GM19238 (cell line): ENCODE results near the gene CAPN5.
A peak's percentile ranks its signal among the peaks of the same experiment; 100 is the strongest.
"Not testable (repeated sequence)": the region's sequence is repeated elsewhere in the genome, so short reads cannot be mapped to it uniquely, and the experiment has no call there.

Source experiments
- DNase-seq: peaks from one replicate; pipeline ENCODE4 v3.0.0; 2011; ENCODE audit warnings: low spot score; ENCODE audit not compliant: insufficient read length

CAPN5 gene

GRCh38 chr11:77042111-77042726 is 24.6 kb upstream of the CAPN5 start:
- DNase-seq, result no peak

- DNase-seq, result no peak
Observed at GRCh38 chr11:77044356-77044755, 22.4 kb upstream of the CAPN5 start.

GRCh38 chr11:77044886-77045285 is 21.9 kb upstream of the CAPN5 start:
- DNase-seq, result no peak

- DNase-seq, result peak; percentile 74
Observed at GRCh38 chr11:77046060-77046501, 20.7 kb upstream of the CAPN5 start.

- peak; percentile 70 for DNase-seq
Observed at GRCh38 chr11:77047007-77047927, 19.5 kb upstream of the CAPN5 start.

- not testable (repeated sequence) for DNase-seq
Observed at GRCh38 chr11:77047928-77048446, 18.8 kb upstream of the CAPN5 start.

- no peak for DNase-seq
Observed at GRCh38 chr11:77049026-77049425, 17.7 kb upstream of the CAPN5 start.

GRCh38 chr11:77051511-77051910 is 15.3 kb upstream of the CAPN5 start:
- DNase-seq, result no peak

- DNase-seq, result no peak
Observed at GRCh38 chr11:77052518-77052917, 14.3 kb upstream of the CAPN5 start.

- no peak for DNase-seq
Observed at GRCh38 chr11:77053217-77054015, 13.4 kb upstream of the CAPN5 start.

- DNase-seq, result no peak
Observed at GRCh38 chr11:77054084-77054483, 12.7 kb upstream of the CAPN5 start.

- no peak for DNase-seq
Observed at GRCh38 chr11:77055101-77055561, 11.6 kb upstream of the CAPN5 start.

GRCh38 chr11:77055913-77056312 is 10.9 kb upstream of the CAPN5 start:
- DNase-seq, result no peak

GRCh38 chr11:77056814-77057402 is 9.9 kb upstream of the CAPN5 start:
- DNase-seq, result no peak

GRCh38 chr11:77057938-77058474 is 8.8 kb upstream of the CAPN5 start:
- no peak for DNase-seq

GRCh38 chr11:77058900-77059299 is 7.9 kb upstream of the CAPN5 start:
- no peak for DNase-seq

GRCh38 chr11:77059806-77060205 is 7.0 kb upstream of the CAPN5 start:
- no peak for DNase-seq

GRCh38 chr11:77060234-77060633 is 6.5 kb upstream of the CAPN5 start:
- no peak for DNase-seq

GRCh38 chr11:77061258-77061657 is 5.5 kb upstream of the CAPN5 start:
- not testable (repeated sequence) for DNase-seq

GRCh38 chr11:77062924-77063323 is 3.8 kb upstream of the CAPN5 start:
- DNase-seq, result no peak

GRCh38 chr11:77063407-77063806 is 3.4 kb upstream of the CAPN5 start:
- no peak for DNase-seq
